ENCODE results near the gene NR3C1.

Gene NR3C1

GRCh38 chr5:143304836-143305475, 98.5 kb downstream of the NR3C1 start:
- no peak overlapping the region for H3K4me3 ChIP-seq (replicated peaks; ENCODE audit: low read depth, low read length)
- no peak for DNase-seq (ENCODE audit: low read depth)
- TF ChIP-seq CTCF (IDR thresholded peaks at IDR 0.05; ENCODE audit: low read length, missing control alignments), result no peak

- no peak for TF ChIP-seq CTCF (IDR thresholded peaks at IDR 0.05; ENCODE audit: low read length, missing control alignments)
- H3K4me3 ChIP-seq (replicated peaks; ENCODE audit: low read depth, low read length), result no peak overlapping the region
- no peak for DNase-seq (ENCODE audit: low read depth)
These were observed 101.0 kb downstream of the NR3C1 start for GRCh38 chr5:143302341-143303045.

DNA sequence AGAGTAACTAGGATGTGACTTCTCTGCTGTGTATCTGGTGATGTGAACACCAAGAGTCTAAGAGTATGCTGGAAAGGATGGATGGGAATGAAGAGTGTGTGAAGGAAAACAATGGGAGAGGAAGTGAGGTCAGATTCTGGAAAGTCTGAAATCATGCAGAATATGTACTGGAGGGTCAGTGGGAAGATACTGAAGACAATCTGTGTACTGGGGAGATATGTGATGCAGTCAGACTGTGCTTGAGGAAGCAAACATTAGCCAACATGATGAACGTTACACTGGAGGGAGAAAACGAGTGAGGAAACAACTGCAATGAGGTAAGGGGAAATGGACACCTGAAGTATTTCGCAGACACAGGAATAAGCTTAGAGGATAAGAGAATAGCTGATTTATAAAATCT, 105.7 kb downstream of the NR3C1 start:
- no peak overlapping the region for H3K4me3 ChIP-seq (replicated peaks; ENCODE audit: low read depth, low read length)
- no peak for TF ChIP-seq CTCF (IDR thresholded peaks at IDR 0.05; ENCODE audit: low read length, missing control alignments)
- peak; percentile 83 for DNase-seq (ENCODE audit: low read depth)

DNA sequence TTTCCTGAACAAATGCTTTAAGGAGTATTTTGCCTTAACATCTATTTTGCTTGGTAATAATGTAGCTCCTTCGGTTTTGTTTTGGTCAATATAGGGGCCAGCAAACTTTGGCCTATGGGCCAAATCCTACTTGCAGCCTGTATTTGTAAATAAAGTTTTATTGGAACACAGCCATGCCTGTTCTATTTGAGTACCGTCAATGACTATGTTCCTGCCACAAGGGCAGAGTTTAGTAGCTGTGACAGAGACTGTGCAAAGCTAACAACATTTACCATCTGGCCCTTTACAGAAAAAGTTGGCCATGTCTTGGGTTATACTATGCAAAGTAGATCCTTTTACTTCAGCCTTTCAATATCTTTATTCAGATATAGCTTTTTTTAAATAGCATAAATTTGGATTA, 113.4 kb downstream of the NR3C1 start:
- TF ChIP-seq CTCF (IDR thresholded peaks at IDR 0.05; ENCODE audit: low read length, missing control alignments), result no peak
- no peak overlapping the region for H3K4me3 ChIP-seq (replicated peaks; ENCODE audit: low read depth, low read length)
- DNase-seq (ENCODE audit: low read depth), result no peak

- TF ChIP-seq CTCF (IDR thresholded peaks at IDR 0.05; ENCODE audit: low read length, missing control alignments), result no peak
- no peak for DNase-seq (ENCODE audit: low read depth)
- H3K4me3 ChIP-seq (replicated peaks; ENCODE audit: low read depth, low read length), result no peak overlapping the region
These were observed 119.0 kb downstream of the NR3C1 start for GRCh38 chr5:143284521-143284920.

DNA sequence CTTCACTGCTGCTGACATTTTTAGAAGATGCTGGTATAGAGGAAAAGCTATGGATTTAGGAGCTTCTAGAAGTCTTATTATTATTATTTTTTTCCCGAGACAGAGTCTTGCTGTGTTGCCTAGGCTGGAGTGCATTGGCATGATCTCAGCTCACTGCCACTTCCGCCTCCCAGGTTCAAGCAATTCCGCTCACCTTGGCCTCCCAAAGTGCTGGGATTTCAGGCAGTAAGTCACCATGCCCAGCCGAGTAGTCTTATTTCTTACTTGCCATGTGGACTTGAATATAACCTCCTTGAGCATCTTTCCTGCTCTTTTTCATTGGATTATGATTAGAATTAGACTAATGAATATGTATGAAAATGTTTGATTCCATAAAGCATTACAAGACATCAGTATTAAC, 119.5 kb downstream of the NR3C1 start:
- TF ChIP-seq CTCF (IDR thresholded peaks at IDR 0.05; ENCODE audit: low read length, missing control alignments), result no peak
- DNase-seq (ENCODE audit: low read depth), result no peak

DNA sequence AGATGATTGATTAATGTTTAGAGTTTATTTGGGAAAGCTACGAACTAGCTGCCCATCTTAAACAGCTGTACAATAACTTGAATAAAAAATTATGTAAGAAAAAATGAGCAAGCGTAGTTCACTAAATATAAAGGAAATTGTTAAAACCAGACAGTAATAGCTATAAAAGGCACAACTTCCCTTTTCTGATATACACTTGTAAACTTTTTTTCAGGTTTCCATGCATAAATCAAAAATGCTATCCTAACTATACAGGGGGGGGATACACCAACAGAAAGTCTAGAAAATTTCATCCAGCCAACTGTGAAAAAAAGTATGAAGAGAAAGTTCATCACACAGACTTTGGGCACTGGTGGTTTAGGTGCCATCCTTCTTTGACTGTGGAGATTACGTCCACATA, 122.3 kb downstream of the NR3C1 start:
- DNase-seq (ENCODE audit: low read depth), result no peak
- TF ChIP-seq CTCF (IDR thresholded peaks at IDR 0.05; ENCODE audit: low read length, missing control alignments), result no peak
- no peak overlapping the region for H3K4me3 ChIP-seq (replicated peaks; ENCODE audit: low read depth, low read length)

More for the DNA sequence above, 119.5 kb downstream of the NR3C1 start:
- no peak overlapping the region for H3K4me3 ChIP-seq (replicated peaks; ENCODE audit: low read depth, low read length)
